Esophagus squamous epithelium (tissue), 4 donors: ENCODE data around the gene SEMA4D.

Experiments used
- POLR2A ChIP-seq, 4 donors: fragments of 450-650 bp; IDR thresholded peaks; one replicate each; pipeline ENCODE4 v1.6.1; 2017; ENCODE audit warnings: antibody characterized with exemption in 4 of 4, mild to moderate bottlenecking in 4 of 4, moderate library complexity in 3 of 4
- TF ChIP-seq, protein P1 (sequence below), 6 experiments: fragments of 450-650 bp in 4 of 6; fragments of 200-600 bp in 2 of 6; sonication (generic) in 2 of 6; IDR thresholded peaks; one replicate each; pipeline ENCODE4 v1.5.1; 2016 to 2019; ENCODE audit warnings: antibody characterized with exemption in 6 of 6, mild to moderate bottlenecking in 4 of 6, moderate library complexity in 4 of 6

DNA sequence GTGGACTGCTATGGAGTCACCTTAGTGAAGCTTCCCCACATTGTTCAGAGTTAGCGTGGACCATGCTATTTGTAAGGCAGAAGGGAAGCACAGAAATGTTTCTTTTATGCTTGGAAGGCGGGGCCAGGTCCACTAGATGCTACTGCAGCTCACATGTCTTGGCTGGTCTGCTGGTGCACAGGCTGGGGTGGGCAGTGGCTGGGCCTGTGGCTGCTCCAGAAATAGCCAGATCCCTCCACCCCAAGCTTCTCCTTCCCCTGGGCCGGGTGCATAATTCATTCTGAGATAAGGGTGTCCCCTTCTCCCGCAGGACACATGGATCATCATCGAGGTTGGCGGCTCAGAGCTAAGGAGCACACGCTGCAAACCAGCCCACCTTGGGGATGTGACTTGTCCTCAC lies 14.5 kb upstream of the SEMA4D start:
- TF ChIP-seq, protein P1, sequence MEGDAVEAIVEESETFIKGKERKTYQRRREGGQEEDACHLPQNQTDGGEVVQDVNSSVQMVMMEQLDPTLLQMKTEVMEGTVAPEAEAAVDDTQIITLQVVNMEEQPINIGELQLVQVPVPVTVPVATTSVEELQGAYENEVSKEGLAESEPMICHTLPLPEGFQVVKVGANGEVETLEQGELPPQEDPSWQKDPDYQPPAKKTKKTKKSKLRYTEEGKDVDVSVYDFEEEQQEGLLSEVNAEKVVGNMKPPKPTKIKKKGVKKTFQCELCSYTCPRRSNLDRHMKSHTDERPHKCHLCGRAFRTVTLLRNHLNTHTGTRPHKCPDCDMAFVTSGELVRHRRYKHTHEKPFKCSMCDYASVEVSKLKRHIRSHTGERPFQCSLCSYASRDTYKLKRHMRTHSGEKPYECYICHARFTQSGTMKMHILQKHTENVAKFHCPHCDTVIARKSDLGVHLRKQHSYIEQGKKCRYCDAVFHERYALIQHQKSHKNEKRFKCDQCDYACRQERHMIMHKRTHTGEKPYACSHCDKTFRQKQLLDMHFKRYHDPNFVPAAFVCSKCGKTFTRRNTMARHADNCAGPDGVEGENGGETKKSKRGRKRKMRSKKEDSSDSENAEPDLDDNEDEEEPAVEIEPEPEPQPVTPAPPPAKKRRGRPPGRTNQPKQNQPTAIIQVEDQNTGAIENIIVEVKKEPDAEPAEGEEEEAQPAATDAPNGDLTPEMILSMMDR (IDR thresholded peaks at IDR 0.05) = no peak
- no peak for TF ChIP-seq POLR2A (IDR thresholded peaks at IDR 0.05)
